PC-9 (cell line): ENCODE results near the gene CADM2. TPM values are rescaled to one million over a fixed set of nuclear protein-coding genes. Genes with fewer than 3 reads are reported as not detected.

ENCODE experiments used
- BruUV-seq: library from RNA; stranded (reverse); fragments of 400-500 nt; replicated peaks from 2 replicates; lab custom pipeline; 2021; lab: Mats Ljungman, UMichigan
- CTCF ChIA-PET: fragments of 300-600 bp; sonication (Branson Sonifier 250); formaldehyde crosslinking; loops from one replicate; lab custom pipeline; 2022; ENCODE audit warnings: antibody characterized with exemption; lab: Charles Lee
- POLR2A ChIA-PET: fragments of 300-600 bp; sonication (Branson Sonifier 250); formaldehyde crosslinking; loops from one replicate; lab custom pipeline; 2022; ENCODE audit warnings: antibody characterized with exemption; ENCODE audit not compliant: unreplicated experiment; lab: Charles Lee
- DNase-seq, 2 experiments: peaks; one replicate each; pipeline versions ENCODE4 v3.0.0 to v3.0.0-alpha.2; 2015 to 2022; ENCODE audit warnings: mixed read lengths in 1 of 2
- H2AFZ ChIP-seq: fragments of 200-600 bp; sonication (generic); 2 replicates; pipeline ENCODE4 v1.8.1; 2017; ENCODE audit warnings: antibody characterized with exemption
- H3F3A ChIP-seq: fragments of 200-600 bp; sonication (generic); 2 replicates; pipeline ENCODE4 v1.8.1; 2017; ENCODE audit warnings: antibody characterized with exemption, mild to moderate bottlenecking, low read depth; ENCODE audit not compliant: insufficient read depth
- H3K27ac ChIP-seq: fragments of 200-600 bp; sonication (generic); 2 replicates; pipeline ENCODE4 v1.6.1; 2016; ENCODE audit warnings: mixed run types
- H3K27me3 ChIP-seq: fragments of 200-600 bp; sonication (generic); 2 replicates; pipeline ENCODE4 v1.6.1; 2016; ENCODE audit warnings: low read depth, mixed run types; ENCODE audit not compliant: insufficient read depth
- H3K36me3 ChIP-seq: fragments of 200-600 bp; sonication (generic); 2 replicates; pipeline ENCODE4 v1.6.1; 2016; ENCODE audit warnings: low read depth, mixed run types
- H3K4me1 ChIP-seq: fragments of 200-600 bp; sonication (generic); replicated peaks from 2 replicates; pipeline ENCODE4 v1.6.1; 2016; ENCODE audit warnings: mixed run types; ENCODE audit not compliant: insufficient read depth
- H3K4me2 ChIP-seq: fragments of 200-600 bp; sonication (generic); 2 replicates; pipeline ENCODE4 v1.6.1; 2017; ENCODE audit warnings: mixed run types
- H3K4me3 ChIP-seq: fragments of 200-600 bp; sonication (generic); 2 replicates; pipeline ENCODE4 v1.6.1; 2016; ENCODE audit warnings: mixed run types
- H3K79me2 ChIP-seq: fragments of 200-600 bp; sonication (generic); 2 replicates; pipeline ENCODE4 v1.6.1; 2017; ENCODE audit warnings: low read depth, mixed run types
- H3K9me2 ChIP-seq: fragments of 200-600 bp; sonication (generic); 2 replicates; pipeline ENCODE4 v1.8.1; 2017; ENCODE audit warnings: mild to moderate bottlenecking; ENCODE audit not compliant: insufficient read depth
- H3K9me3 ChIP-seq: fragments of 200-600 bp; sonication (generic); 2 replicates; pipeline ENCODE4 v1.8.1; 2016; ENCODE audit warnings: low read depth; ENCODE audit not compliant: insufficient read depth
- H4K20me1 ChIP-seq: fragments of 200-600 bp; sonication (generic); 2 replicates; pipeline ENCODE4 v1.8.1; 2017; ENCODE audit not compliant: insufficient read depth
- EZH2 ChIP-seq: fragments of 200-600 bp; sonication (generic); IDR thresholded peaks from 2 replicates; pipeline ENCODE4 v1.8.0; 2017; ENCODE audit warnings: antibody characterized with exemption, low read depth
- intact Hi-C: fragments of 100-400 bp; cut with micrococcal nuclease; formaldehyde crosslinking; loops from one replicate; pipeline ENCODE4 v1.10.0; 2022; ENCODE audit not compliant: unreplicated experiment
- total RNA-seq: library from RNA; stranded (reverse); gene quantifications from 2 replicates; pipeline ENCODE4 v1.2.3, GENCODE V29; 2021
- TF ChIP-seq, protein P1 (sequence below): fragments of 200-600 bp; sonication (generic); conservative IDR thresholded peaks from 2 replicates; pipeline ENCODE4 v1.6.1; 2017; ENCODE audit warnings: mixed run types, antibody characterized with exemption, mild to moderate bottlenecking, moderate library complexity

CADM2 gene
- total RNA-seq, 1 experiment from 2014 or later: 0.59 TPM

DNA sequence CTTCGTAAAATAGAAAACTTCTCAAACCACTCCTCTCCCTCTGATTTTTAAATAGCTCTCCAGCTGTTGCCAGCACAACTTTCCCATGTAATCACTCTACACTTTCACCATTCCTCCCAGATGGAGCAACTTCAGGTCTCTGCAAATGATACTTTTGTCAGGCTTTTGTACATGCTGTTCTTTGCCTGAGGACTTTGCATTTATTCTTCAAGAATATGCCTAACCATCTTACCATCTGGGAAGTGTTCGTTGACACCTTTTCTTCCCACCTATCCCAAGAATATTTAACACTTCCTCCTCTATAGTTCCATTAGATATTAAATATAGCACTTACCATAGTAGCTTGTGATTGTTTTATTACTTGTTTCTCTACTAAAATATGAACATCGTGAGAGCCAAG, 703.7 kb downstream of the CADM2 start:
- TF ChIP-seq, protein P1, sequence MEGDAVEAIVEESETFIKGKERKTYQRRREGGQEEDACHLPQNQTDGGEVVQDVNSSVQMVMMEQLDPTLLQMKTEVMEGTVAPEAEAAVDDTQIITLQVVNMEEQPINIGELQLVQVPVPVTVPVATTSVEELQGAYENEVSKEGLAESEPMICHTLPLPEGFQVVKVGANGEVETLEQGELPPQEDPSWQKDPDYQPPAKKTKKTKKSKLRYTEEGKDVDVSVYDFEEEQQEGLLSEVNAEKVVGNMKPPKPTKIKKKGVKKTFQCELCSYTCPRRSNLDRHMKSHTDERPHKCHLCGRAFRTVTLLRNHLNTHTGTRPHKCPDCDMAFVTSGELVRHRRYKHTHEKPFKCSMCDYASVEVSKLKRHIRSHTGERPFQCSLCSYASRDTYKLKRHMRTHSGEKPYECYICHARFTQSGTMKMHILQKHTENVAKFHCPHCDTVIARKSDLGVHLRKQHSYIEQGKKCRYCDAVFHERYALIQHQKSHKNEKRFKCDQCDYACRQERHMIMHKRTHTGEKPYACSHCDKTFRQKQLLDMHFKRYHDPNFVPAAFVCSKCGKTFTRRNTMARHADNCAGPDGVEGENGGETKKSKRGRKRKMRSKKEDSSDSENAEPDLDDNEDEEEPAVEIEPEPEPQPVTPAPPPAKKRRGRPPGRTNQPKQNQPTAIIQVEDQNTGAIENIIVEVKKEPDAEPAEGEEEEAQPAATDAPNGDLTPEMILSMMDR: no peak
- TF ChIP-seq EZH2: no peak
- intact Hi-C loops: no loop called here
- Histone ChIP-seq H3K4me3 (no peak overlapping the region), H2AFZ (no peak overlapping the region), H3K36me3 (no peaks in the 10 kb centered on the region), H4K20me1 (no peaks in the 10 kb centered on the region), H3K27me3 (no peaks in the 10 kb centered on the region), H3K4me1 (no peaks in the 10 kb centered on the region), H3K79me2 (no peaks in the 10 kb centered on the region), H3K27ac (no peak overlapping the region), H3F3A (no peaks in the 10 kb centered on the region), H3K9me3 (no peaks in the 10 kb centered on the region), H3K9me2 (no peaks in the 10 kb centered on the region; the same call in 1 of the 2 replicates), H3K4me2 (no peak overlapping the region)
- ChIA-PET POLR2A (no interaction called here), CTCF (no interaction called here)
- no TSS peak for BruUV-seq
- DNase-seq: no peak

DNA sequence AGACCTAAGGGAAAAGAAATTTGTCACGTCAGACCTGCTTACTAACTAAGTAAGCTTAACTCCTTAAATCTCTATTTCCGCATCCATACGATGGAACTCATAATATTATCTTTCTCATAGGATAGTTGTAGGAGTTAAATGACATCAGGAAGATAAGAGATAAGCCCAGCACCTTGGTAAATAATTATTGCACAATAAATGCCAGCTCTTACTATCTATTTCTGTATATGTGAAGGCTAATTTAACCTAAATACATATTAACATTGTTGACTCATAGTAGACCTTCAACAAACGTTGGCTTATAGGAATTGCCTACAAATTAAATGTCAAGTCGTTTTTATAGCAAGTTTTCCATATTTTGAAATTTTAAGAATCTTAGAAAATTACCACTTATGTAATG, 709.0 kb downstream of the CADM2 start:
- no TSS peak for BruUV-seq

DNA sequence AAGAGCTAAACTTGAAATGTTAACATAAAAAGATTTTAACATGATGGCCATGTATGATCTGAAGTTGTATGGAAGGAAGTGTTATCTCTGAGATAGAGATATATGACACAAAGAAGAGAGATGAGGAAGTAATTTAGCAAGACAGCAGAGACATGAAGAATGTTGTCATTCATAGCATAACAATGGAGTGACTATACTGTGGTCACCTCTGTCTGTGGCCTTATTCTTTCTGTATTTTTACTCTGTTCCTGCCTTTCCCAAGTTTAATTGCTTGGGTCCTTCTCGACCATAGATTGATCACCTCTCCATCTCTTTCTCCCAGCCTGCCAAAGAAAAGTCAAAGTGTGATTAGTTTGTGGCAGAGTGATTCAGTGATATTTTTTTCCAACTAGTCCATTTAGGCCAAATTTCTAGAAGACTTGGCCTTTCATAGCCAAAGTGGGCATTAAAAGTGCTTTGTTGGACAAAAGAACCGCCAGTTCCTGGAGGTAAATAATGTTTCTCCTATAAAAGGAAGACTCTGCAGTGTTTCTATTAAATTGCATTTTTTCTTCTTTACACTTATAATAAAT, 711.9 kb downstream of the CADM2 start:
- intact Hi-C loops: no loop called here
- Histone ChIP-seq H3K4me3 (no peak overlapping the region), H3K4me1 (no peaks in the 10 kb centered on the region), H3K36me3 (no peaks in the 10 kb centered on the region), H3K9me3 (no peaks in the 10 kb centered on the region), H3F3A (no peaks in the 10 kb centered on the region), H3K27ac (no peak overlapping the region), H3K27me3 (no peaks in the 10 kb centered on the region), H4K20me1 (no peaks in the 10 kb centered on the region), H3K9me2 (no peaks in the 10 kb centered on the region; the same call in 1 of the 2 replicates), H2AFZ (no peak overlapping the region), H3K79me2 (no peaks in the 10 kb centered on the region), H3K4me2 (no peak overlapping the region)
- DNase-seq: no peak
- no peak for TF ChIP-seq EZH2
- TF ChIP-seq, protein P1: no peak
- CTCF ChIA-PET: no interaction called here
- POLR2A ChIA-PET: no interaction called here
- no TSS peak for BruUV-seq

More for the DNA sequence above, 709.0 kb downstream of the CADM2 start:
- POLR2A ChIA-PET: no interaction called here
- Histone ChIP-seq H3F3A (no peaks in the 10 kb centered on the region), H2AFZ (no peak overlapping the region), H3K27me3 (no peaks in the 10 kb centered on the region), H3K27ac (no peak overlapping the region), H4K20me1 (no peaks in the 10 kb centered on the region), H3K79me2 (no peaks in the 10 kb centered on the region), H3K4me1 (no peaks in the 10 kb centered on the region), H3K9me2 (no peaks in the 10 kb centered on the region; the same call in 1 of the 2 replicates), H3K9me3 (no peaks in the 10 kb centered on the region), H3K4me2 (no peak overlapping the region), H3K4me3 (no peak overlapping the region), H3K36me3 (no peaks in the 10 kb centered on the region)
- TF ChIP-seq, protein P1: no peak
- no peak for TF ChIP-seq EZH2
- intact Hi-C loops: no loop called here
- CTCF ChIA-PET: no interaction called here
- no peak for DNase-seq
